ENCODE results near the gene ADM5. TPM values are rescaled to one million over a fixed set of nuclear protein-coding genes. Genes with fewer than 3 reads are reported as not detected.

The ADM5 gene
- total RNA-seq, result 0.49 TPM
- long read RNA-seq, partial matches to known transcripts, result 0 of 1 reads
- long read RNA-seq, other reads (novel, unspliced or antisense), result 0 of 1 reads

- intact Hi-C loops (cut with micrococcal nuclease), result no loop called here
- H3K36me3 ChIP-seq, result peaks cover 38% of the 10 kb centered on the region
- H3K4me1 ChIP-seq, result peaks cover 70% of the 10 kb centered on the region
- peak; percentile 50 for DNase-seq
- TF ChIP-seq CTCF (IDR thresholded peaks at IDR 0.05; ENCODE audit: borderline replicate concordance), result peak; percentile 67
- H3K9me3 ChIP-seq (replicated peaks), result no peaks in the 10 kb centered on the region
- peak within 1 kb of the TSS; percentile 81 for H3K27ac ChIP-seq (replicated peaks)
- peaks cover 11% of the 10 kb centered on the region for H3K27me3 ChIP-seq (ENCODE audit: low read depth)
- H3K4me3 ChIP-seq, result peak within 1 kb of the TSS; percentile 67
These were observed at the start of gene ADM5 for GRCh38 chr19:49689133-49690078. Gene ADM5 (plus strand): TSS chr19:49689594. CDS start chr19:49689838, 244 bp downstream.

- intact Hi-C loops (cut with micrococcal nuclease), result no loop called here
These were observed 49.1 kb upstream of the ADM5 start, which contains the start of gene RRAS for GRCh38 chr19:49640113-49640898. Gene RRAS (minus strand): TSS chr19:49640143. CDS start chr19:49640098, 45 bp downstream.

GRCh38 chr19:49641688-49642491 lies 47.5 kb upstream of the ADM5 start, which contains the start of gene SCAF1:
Gene SCAF1 (plus strand): TSS chr19:49642209. CDS start chr19:49645027, 2,818 bp downstream.
- peaks cover 19% of the 10 kb centered on the region for H3K36me3 ChIP-seq
- peak within 1 kb of the TSS; percentile 98 for H3K4me3 ChIP-seq
- no peaks in the 10 kb centered on the region for H3K9me3 ChIP-seq (replicated peaks)
- H3K4me1 ChIP-seq, result peaks cover 78% of the 10 kb centered on the region
- peak; percentile 99 for DNase-seq
- no peak for TF ChIP-seq CTCF (IDR thresholded peaks at IDR 0.05; ENCODE audit: borderline replicate concordance)
- peak within 1 kb of the TSS; percentile 100 for H3K27ac ChIP-seq (replicated peaks)
- H3K27me3 ChIP-seq (ENCODE audit: low read depth), result no peaks in the 10 kb centered on the region
- intact Hi-C loops (cut with micrococcal nuclease), result no loop called here

More at GRCh38 chr19:49640113-49640898, 49.1 kb upstream of the ADM5 start, which contains the start of gene RRAS:
- peak; percentile 99 for DNase-seq
- Histone ChIP-seq H3K4me3 (peak within 1 kb of the TSS; percentile 98), H3K27ac (replicated peaks) (peak within 1 kb of the TSS; percentile 100), H3K36me3 (peaks cover 18% of the 10 kb centered on the region), H3K4me1 (peaks cover 87% of the 10 kb centered on the region), H3K9me3 (replicated peaks) (no peaks in the 10 kb centered on the region), H3K27me3 (ENCODE audit: low read depth) (no peaks in the 10 kb centered on the region)
- no peak for TF ChIP-seq CTCF (IDR thresholded peaks at IDR 0.05; ENCODE audit: borderline replicate concordance)

- no peaks in the 10 kb centered on the region for H3K27me3 ChIP-seq (ENCODE audit: low read depth)
- no peaks in the 10 kb centered on the region for H3K9me3 ChIP-seq (replicated peaks)
- peak overlapping the region; percentile 98 for H3K4me3 ChIP-seq
- intact Hi-C loops (cut with micrococcal nuclease), result no loop called here
- peaks cover 71% of the 10 kb centered on the region for H3K4me1 ChIP-seq
- peaks cover 26% of the 10 kb centered on the region for H3K36me3 ChIP-seq
- TF ChIP-seq CTCF (IDR thresholded peaks at IDR 0.05; ENCODE audit: borderline replicate concordance), result no peak
- H3K27ac ChIP-seq (replicated peaks), result peak overlapping the region; percentile 100
- DNase-seq, result no peak
These were observed 46.8 kb upstream of the ADM5 start for GRCh38 chr19:49642492-49643035.

Measured in left ventricle myocardium inferior (tissue), 1 donor.